T-helper 2 cell treated with Interferon-gamma antibody and Interleukin-4, amounts not matched to agents 5 μg/mL and 100 μg/mL, for 36 hours (primary cell): Measurements from ENCODE around the gene TSHZ2.

Experiments
- DNase-seq: peaks from one replicate; pipeline ENCODE4 v3.0.0; 2021; ENCODE audit warnings: low spot score
- H3K27ac Mint-ChIP-seq: one replicate; pipeline ENCODE4 v1.8.0; 2021; ENCODE audit warnings: mild to moderate bottlenecking, mixed read lengths
- H3K27me3 Mint-ChIP-seq: one replicate; pipeline ENCODE4 v1.8.0; 2021; ENCODE audit warnings: low read depth, mixed read lengths
- H3K36me3 Mint-ChIP-seq: one replicate; pipeline ENCODE4 v1.8.0; 2021; ENCODE audit warnings: low read depth, mixed read lengths
- H3K4me1 Mint-ChIP-seq: one replicate; pipeline ENCODE4 v1.8.0; 2021; ENCODE audit warnings: low read depth, mixed read lengths
- H3K4me3 Mint-ChIP-seq: one replicate; pipeline ENCODE4 v1.8.0; 2022; ENCODE audit warnings: mild to moderate bottlenecking, moderate library complexity, mixed read lengths
- H3K9me3 Mint-ChIP-seq: one replicate; pipeline ENCODE4 v1.8.0; 2021; ENCODE audit warnings: mixed read lengths

Gene TSHZ2

GRCh38 chr20:53220482-53221307, 248.5 kb downstream of the TSHZ2 start:
- H3K27ac Mint-ChIP-seq: no peak overlapping the region
- no peaks in the 10 kb centered on the region for H3K27me3 Mint-ChIP-seq

GRCh38 chr20:53221731-53222130, 249.6 kb downstream of the TSHZ2 start:
- Mint-ChIP-seq H3K27ac (no peak overlapping the region), H3K9me3 (no peaks in the 10 kb centered on the region), H3K4me3 (no peak overlapping the region), H3K27me3 (no peaks in the 10 kb centered on the region), H3K36me3 (no peaks in the 10 kb centered on the region), H3K4me1 (peaks cover 6% of the 10 kb centered on the region)
- no peak for DNase-seq

More at GRCh38 chr20:53220482-53221307, 248.5 kb downstream of the TSHZ2 start:
- Mint-ChIP-seq H3K4me1 (peaks cover 11% of the 10 kb centered on the region), H3K36me3 (no peaks in the 10 kb centered on the region), H3K9me3 (no peaks in the 10 kb centered on the region), H3K4me3 (no peak overlapping the region)
- no peak for DNase-seq

- Mint-ChIP-seq H3K27me3 (no peaks in the 10 kb centered on the region), H3K4me3 (no peak overlapping the region), H3K9me3 (no peaks in the 10 kb centered on the region), H3K36me3 (no peaks in the 10 kb centered on the region), H3K4me1 (no peaks in the 10 kb centered on the region), H3K27ac (no peak overlapping the region)
- DNase-seq: no peak
Measured at GRCh38 chr20:53222416-53222815, 250.3 kb downstream of the TSHZ2 start.

- H3K4me1 Mint-ChIP-seq: no peaks in the 10 kb centered on the region
- DNase-seq: no peak
- H3K27ac Mint-ChIP-seq: no peak overlapping the region
- H3K9me3 Mint-ChIP-seq: no peaks in the 10 kb centered on the region
- no peak overlapping the region for H3K4me3 Mint-ChIP-seq
- no peaks in the 10 kb centered on the region for H3K36me3 Mint-ChIP-seq
- no peaks in the 10 kb centered on the region for H3K27me3 Mint-ChIP-seq
Measured at GRCh38 chr20:53222932-53223331, 250.8 kb downstream of the TSHZ2 start.

- Mint-ChIP-seq H3K27me3 (no peaks in the 10 kb centered on the region), H3K4me1 (no peaks in the 10 kb centered on the region), H3K4me3 (no peak overlapping the region), H3K36me3 (no peaks in the 10 kb centered on the region), H3K9me3 (no peaks in the 10 kb centered on the region), H3K27ac (no peak overlapping the region)
- DNase-seq: no peak
Measured at GRCh38 chr20:53223626-53224172, 251.5 kb downstream of the TSHZ2 start.

- H3K9me3 Mint-ChIP-seq: no peaks in the 10 kb centered on the region
- no peaks in the 10 kb centered on the region for H3K36me3 Mint-ChIP-seq
- no peaks in the 10 kb centered on the region for H3K27me3 Mint-ChIP-seq
Measured at GRCh38 chr20:53224851-53225250, 252.7 kb downstream of the TSHZ2 start.

GRCh38 chr20:53226826-53227225, 254.7 kb downstream of the TSHZ2 start:
- DNase-seq: no peak
- H3K27ac Mint-ChIP-seq: no peak overlapping the region
- H3K9me3 Mint-ChIP-seq: no peaks in the 10 kb centered on the region
- no peaks in the 10 kb centered on the region for H3K4me1 Mint-ChIP-seq
- no peaks in the 10 kb centered on the region for H3K36me3 Mint-ChIP-seq
- H3K27me3 Mint-ChIP-seq: no peaks in the 10 kb centered on the region
- H3K4me3 Mint-ChIP-seq: no peak overlapping the region

More at GRCh38 chr20:53224851-53225250, 252.7 kb downstream of the TSHZ2 start:
- no peak overlapping the region for H3K4me3 Mint-ChIP-seq
- no peak for DNase-seq
- H3K27ac Mint-ChIP-seq: no peak overlapping the region
- H3K4me1 Mint-ChIP-seq: no peaks in the 10 kb centered on the region

- Mint-ChIP-seq H3K4me3 (no peak overlapping the region), H3K36me3 (no peaks in the 10 kb centered on the region), H3K27ac (no peak overlapping the region), H3K9me3 (no peaks in the 10 kb centered on the region), H3K4me1 (no peaks in the 10 kb centered on the region), H3K27me3 (no peaks in the 10 kb centered on the region)
- DNase-seq: no peak
Measured at GRCh38 chr20:53227523-53227922, 255.4 kb downstream of the TSHZ2 start.

GRCh38 chr20:53231061-53231460, 258.9 kb downstream of the TSHZ2 start:
- DNase-seq: no peak
- no peak overlapping the region for H3K4me3 Mint-ChIP-seq
- no peak overlapping the region for H3K27ac Mint-ChIP-seq
- H3K9me3 Mint-ChIP-seq: peaks cover 4% of the 10 kb centered on the region
- no peaks in the 10 kb centered on the region for H3K4me1 Mint-ChIP-seq
- H3K27me3 Mint-ChIP-seq: no peaks in the 10 kb centered on the region
- H3K36me3 Mint-ChIP-seq: no peaks in the 10 kb centered on the region

GRCh38 chr20:53237461-53237860, 265.3 kb downstream of the TSHZ2 start:
- Mint-ChIP-seq H3K4me1 (no peaks in the 10 kb centered on the region), H3K4me3 (no peak overlapping the region), H3K9me3 (peaks cover 21% of the 10 kb centered on the region), H3K36me3 (no peaks in the 10 kb centered on the region), H3K27ac (no peak overlapping the region), H3K27me3 (no peaks in the 10 kb centered on the region)
- DNase-seq: no peak

GRCh38 chr20:53238121-53238660, 266.0 kb downstream of the TSHZ2 start:
- Mint-ChIP-seq H3K4me1 (no peaks in the 10 kb centered on the region), H3K9me3 (peaks cover 21% of the 10 kb centered on the region), H3K4me3 (no peak overlapping the region), H3K27ac (no peak overlapping the region), H3K36me3 (no peaks in the 10 kb centered on the region), H3K27me3 (no peaks in the 10 kb centered on the region)
- no peak for DNase-seq

- Mint-ChIP-seq H3K27ac (no peak overlapping the region), H3K27me3 (no peaks in the 10 kb centered on the region), H3K4me1 (no peaks in the 10 kb centered on the region), H3K36me3 (no peaks in the 10 kb centered on the region), H3K4me3 (no peak overlapping the region), H3K9me3 (peaks cover 1% of the 10 kb centered on the region)
- no peak for DNase-seq
Measured at GRCh38 chr20:53243152-53243551, 271.0 kb downstream of the TSHZ2 start.

GRCh38 chr20:53244711-53245110, 272.6 kb downstream of the TSHZ2 start:
- Mint-ChIP-seq H3K27me3 (no peaks in the 10 kb centered on the region), H3K36me3 (no peaks in the 10 kb centered on the region), H3K4me1 (no peaks in the 10 kb centered on the region), H3K9me3 (no peaks in the 10 kb centered on the region), H3K4me3 (no peak overlapping the region), H3K27ac (no peak overlapping the region)
- no peak for DNase-seq

GRCh38 chr20:53245574-53245973, 273.4 kb downstream of the TSHZ2 start:
- DNase-seq: no peak
- Mint-ChIP-seq H3K4me3 (no peak overlapping the region), H3K9me3 (no peaks in the 10 kb centered on the region), H3K27ac (no peak overlapping the region), H3K4me1 (no peaks in the 10 kb centered on the region), H3K27me3 (no peaks in the 10 kb centered on the region), H3K36me3 (no peaks in the 10 kb centered on the region)
